Esophagus squamous epithelium (tissue), 4 donors: Measurements from ENCODE around the gene MIPOL1.

Source experiments
- CTCF ChIP-seq, 6 experiments: fragments of 450-650 bp in 4 of 6; fragments of 200-600 bp in 2 of 6; sonication (generic) in 2 of 6; IDR thresholded peaks; one replicate each; pipeline ENCODE4 v1.5.1; 2016 to 2019; ENCODE audit warnings: antibody characterized with exemption in 6 of 6, mild to moderate bottlenecking in 4 of 6, moderate library complexity in 4 of 6
- POLR2A ChIP-seq, 4 donors: fragments of 450-650 bp; IDR thresholded peaks; one replicate each; pipeline ENCODE4 v1.6.1; 2017; ENCODE audit warnings: antibody characterized with exemption in 4 of 4, mild to moderate bottlenecking in 4 of 4, moderate library complexity in 3 of 4

- no peak for TF ChIP-seq CTCF (IDR thresholded peaks at IDR 0.05)
- TF ChIP-seq POLR2A (IDR thresholded peaks at IDR 0.05) = no peak
Measured at GRCh38 chr14:37179896-37180502, 17.7 kb upstream of the MIPOL1 start.
